HL-60 (cell line): ENCODE measurements around the gene DCXR.

Experiments
- DNase-seq, 2 experiments: peaks; one replicate each; pipeline ENCODE4 v3.0.0-alpha.2; 2010 to 2020; ENCODE audit warnings: low read depth in 1 of 2, low spot score in 1 of 2
- H3K27ac ChIP-seq: fragments of 250-450 bp; sonication (Bioruptor Pico); replicated peaks from 2 replicates; pipeline ENCODE4 v1.5.1; 2020; ENCODE audit warnings: mild to moderate bottlenecking, moderate library complexity
- H3K27me3 ChIP-seq: fragments of 250-450 bp; sonication (Bioruptor Pico); 2 replicates; pipeline ENCODE4 v1.5.1; 2021; ENCODE audit warnings: mild to moderate bottlenecking, moderate library complexity; ENCODE audit not compliant: insufficient read depth, poor library complexity, severe bottlenecking
- H3K4me3 ChIP-seq: replicated peaks from 2 replicates; pipeline ENCODE4 v1.5.1; 2011; ENCODE audit warnings: mild to moderate bottlenecking, control low read depth, low read length; ENCODE audit not compliant: insufficient read depth
- CTCF ChIP-seq: IDR thresholded peaks from one replicate; pipeline ENCODE4 v1.5.1; 2011; ENCODE audit warnings: low read length, control low read depth, inconsistent platforms; ENCODE audit not compliant: insufficient read depth
- GABPA ChIP-seq: IDR thresholded peaks from 2 replicates; pipeline ENCODE4 v1.6.1; 2012; ENCODE audit warnings: low read depth
- POLR2AphosphoS5 ChIP-seq: IDR thresholded peaks from 2 replicates; pipeline ENCODE4 v1.6.1; 2012; ENCODE audit warnings: low read depth
- REST ChIP-seq: IDR thresholded peaks from 2 replicates; pipeline ENCODE4 v1.6.1; 2012; ENCODE audit warnings: low read depth; ENCODE audit not compliant: insufficient replicate concordance
- SPI1 ChIP-seq: IDR thresholded peaks from 2 replicates; pipeline ENCODE4 v1.6.1; 2012; ENCODE audit warnings: low read depth, mild to moderate bottlenecking, borderline replicate concordance

The DCXR gene

GRCh38 chr17:82030470-82031302 is 6.8 kb downstream of the DCXR start:
- DNase-seq, result peak; percentile 85 to 90
- peak overlapping the region; percentile 82 for H3K27ac ChIP-seq
- TF ChIP-seq SPI1 (no peak), CTCF (peak; percentile 66), REST (peak; percentile 26), POLR2AphosphoS5 (peak; percentile 67)
- H3K27me3 ChIP-seq, result no peaks in the 10 kb centered on the region
- peak overlapping the region; percentile 56 for H3K4me3 ChIP-seq

GRCh38 chr17:82029990-82030469 is 7.5 kb downstream of the DCXR start:
- H3K27ac ChIP-seq, result no peak overlapping the region
- TF ChIP-seq GABPA (no peak), POLR2AphosphoS5 (no peak), CTCF (no peak), SPI1 (no peak), REST (no peak)
- H3K4me3 ChIP-seq, result 0 out of 2 replicates have a peak overlapping the region, but pooled peaks have one; percentile 56
- no peak for DNase-seq
- no peaks in the 10 kb centered on the region for H3K27me3 ChIP-seq

GRCh38 chr17:82029391-82029790 is 8.1 kb downstream of the DCXR start:
- Histone ChIP-seq H3K27me3 (no peaks in the 10 kb centered on the region), H3K4me3 (no peak overlapping the region), H3K27ac (no peak overlapping the region)
- TF ChIP-seq GABPA, result no peak
- TF ChIP-seq POLR2AphosphoS5, result no peak
- no peak for TF ChIP-seq REST
- TF ChIP-seq SPI1, result no peak
- DNase-seq, result no peak
